NCI-H2196 (cell line): ENCODE data around the gene YPEL2.
"Not testable (repeated sequence)": the region's sequence is repeated elsewhere in the genome, so short reads cannot be mapped to it uniquely, and the experiment has no call there.

ENCODE experiments used
- DNase-seq: peaks from one replicate; lab custom pipeline; 2025; ENCODE audit not compliant: unreplicated experiment; lab: John Stamatoyannopoulos, UW

The YPEL2 gene

GRCh38 chr17:59404471-59404870 lies 73.0 kb downstream of the YPEL2 start:
- DNase-seq, result no peak

GRCh38 chr17:59405944-59406705 lies 74.7 kb downstream of the YPEL2 start:
- no peak for DNase-seq

GRCh38 chr17:59406808-59407381 lies 75.4 kb downstream of the YPEL2 start:
- DNase-seq, result peak; percentile 87

GRCh38 chr17:59409336-59410048 lies 78.0 kb downstream of the YPEL2 start:
- no peak for DNase-seq

GRCh38 chr17:59410049-59410437 lies 78.6 kb downstream of the YPEL2 start:
- no peak for DNase-seq

- DNase-seq, result not testable (repeated sequence)
Observed at GRCh38 chr17:59412431-59412830, 81.0 kb downstream of the YPEL2 start.

- no peak for DNase-seq
Observed at GRCh38 chr17:59413014-59413766, 81.7 kb downstream of the YPEL2 start.

GRCh38 chr17:59415397-59415796 lies 83.9 kb downstream of the YPEL2 start:
- no peak for DNase-seq

- no peak for DNase-seq
Observed at GRCh38 chr17:59416184-59416583, 84.7 kb downstream of the YPEL2 start.

GRCh38 chr17:59417452-59417851 lies 86.0 kb downstream of the YPEL2 start:
- DNase-seq, result no peak

GRCh38 chr17:59418732-59419166 lies 87.3 kb downstream of the YPEL2 start:
- no peak for DNase-seq

GRCh38 chr17:59420901-59421300 lies 89.4 kb downstream of the YPEL2 start:
- DNase-seq, result no peak

GRCh38 chr17:59421722-59422121 lies 90.3 kb downstream of the YPEL2 start:
- no peak for DNase-seq

GRCh38 chr17:59423137-59423724 lies 91.8 kb downstream of the YPEL2 start:
- DNase-seq, result no peak

GRCh38 chr17:59423903-59424302 lies 92.4 kb downstream of the YPEL2 start:
- DNase-seq, result no peak

GRCh38 chr17:59424331-59424730 lies 92.9 kb downstream of the YPEL2 start:
- no peak for DNase-seq

GRCh38 chr17:59425085-59425931 lies 93.9 kb downstream of the YPEL2 start:
- DNase-seq, result no peak

GRCh38 chr17:59426031-59426430 lies 94.6 kb downstream of the YPEL2 start:
- DNase-seq, result no peak

- no peak for DNase-seq
Observed at GRCh38 chr17:59427425-59427921, 96.0 kb downstream of the YPEL2 start.

- DNase-seq, result no peak
Observed at GRCh38 chr17:59427996-59428395, 96.5 kb downstream of the YPEL2 start.
